ENCODE results near the gene PIP5K1A. TPM values are rescaled to one million over a fixed set of nuclear protein-coding genes. Genes with fewer than 3 reads are reported as not detected.

Gene PIP5K1A
- total and polyA plus RNA-seq, 5 donors from 2014 or later: 12.0 to 60.3 (median 15.8) TPM

DNA sequence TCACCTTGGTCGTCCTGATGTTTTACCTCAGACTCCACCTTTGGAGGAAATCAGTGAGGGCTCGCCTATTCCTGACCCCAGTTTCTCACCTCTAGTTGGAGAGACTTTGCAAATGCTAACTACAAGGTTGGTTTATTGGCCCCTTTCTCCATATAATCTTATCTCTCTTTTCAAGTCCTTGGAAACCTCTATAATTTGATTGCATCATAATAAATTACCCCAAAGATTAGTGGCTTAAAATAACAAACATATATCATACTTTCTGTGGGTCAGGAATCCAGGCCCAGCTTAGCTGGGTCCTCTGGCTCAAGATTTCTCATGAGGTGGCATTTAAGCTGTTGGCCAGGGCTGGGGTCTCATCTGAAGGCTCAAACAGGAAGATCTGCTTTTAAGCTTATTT lies 44.1 kb downstream of the PIP5K1A start:
- Mint-ChIP-seq H3K36me3 (peaks cover 51% of the 10 kb centered on the region), H3K27me3 (no peaks in the 10 kb centered on the region), H3K4me1 (no peaks in the 10 kb centered on the region), H3K4me3 (no peak overlapping the region), H3K9me3 (no peaks in the 10 kb centered on the region), H3K27ac (peak overlapping the region in 1 of 3 donors; percentile 33)
- DNase-seq: no peak
- no peak for ATAC-seq (ENCODE audit: low read depth in 2 of 2)
- Histone ChIP-seq H3K4me1 (ENCODE audit: control insufficient read depth, insufficient read depth, low read length, poor library complexity, severe bottlenecking) (no peaks in the 10 kb centered on the region), H3K36me3 (ENCODE audit: control insufficient read depth, insufficient read depth, low read length) (peaks cover 71% of the 10 kb centered on the region), H3K9me3 (ENCODE audit: control insufficient read depth in 2 of 2, low read length in 2 of 2) (no peaks in the 10 kb centered on the region), H3K27ac (ENCODE audit: insufficient read depth, low read length, poor library complexity, severe bottlenecking) (no peak overlapping the region), H3K27me3 (ENCODE audit: control insufficient read depth, insufficient read depth, low read length) (no peaks in the 10 kb centered on the region), H3K4me3 (ENCODE audit: low read depth, low read length) (no peak overlapping the region)

DNA sequence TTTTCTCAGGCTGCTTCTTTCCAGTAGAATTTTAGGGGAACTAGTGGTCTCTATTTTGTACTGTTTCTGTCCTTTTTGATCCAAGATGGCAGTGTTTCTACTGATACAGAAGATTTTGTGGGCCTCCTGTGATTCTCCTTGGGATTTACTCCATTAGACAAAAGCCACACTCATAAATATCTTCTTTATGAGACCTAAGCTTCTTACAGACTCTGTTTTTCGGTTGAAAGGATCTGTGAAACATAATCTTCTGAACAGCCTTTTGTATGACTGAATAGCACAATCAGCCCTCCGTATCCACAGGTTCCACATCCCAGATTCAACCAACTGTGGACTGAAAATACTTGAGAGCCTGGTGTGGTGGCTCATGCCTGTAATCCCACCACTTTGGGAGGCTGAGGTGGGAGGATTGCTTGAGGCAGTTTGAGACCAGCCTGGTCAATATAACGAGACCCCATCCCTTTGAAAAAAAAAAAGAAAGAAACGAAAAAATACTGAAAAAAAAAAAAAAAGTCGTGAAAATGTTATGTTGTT lies 45.4 kb downstream of the PIP5K1A start:
- DNase-seq (no peak), ATAC-seq (ENCODE audit: low read depth in 2 of 2) (no peak)
- no peaks in the 10 kb centered on the region for H3K27me3 ChIP-seq (ENCODE audit: control insufficient read depth, insufficient read depth, low read length)
- no peaks in the 10 kb centered on the region for H3K4me1 ChIP-seq (ENCODE audit: control insufficient read depth, insufficient read depth, low read length, poor library complexity, severe bottlenecking)
- peaks cover 72% of the 10 kb centered on the region for H3K36me3 ChIP-seq (ENCODE audit: control insufficient read depth, insufficient read depth, low read length)
- no peaks in the 10 kb centered on the region for H3K9me3 ChIP-seq (ENCODE audit: control insufficient read depth in 2 of 2, low read length in 2 of 2)
- Mint-ChIP-seq H3K27me3 (no peaks in the 10 kb centered on the region), H3K36me3 (peaks cover 53% of the 10 kb centered on the region), H3K9me3 (no peaks in the 10 kb centered on the region), H3K4me3 (no peak overlapping the region), H3K4me1 (no peaks in the 10 kb centered on the region), H3K27ac (peak overlapping the region in 1 of 3 donors; percentile 26)
- H3K27ac ChIP-seq (ENCODE audit: insufficient read depth, low read length, poor library complexity, severe bottlenecking): no peak overlapping the region
- H3K4me3 ChIP-seq (ENCODE audit: low read depth, low read length): no peak overlapping the region

DNA sequence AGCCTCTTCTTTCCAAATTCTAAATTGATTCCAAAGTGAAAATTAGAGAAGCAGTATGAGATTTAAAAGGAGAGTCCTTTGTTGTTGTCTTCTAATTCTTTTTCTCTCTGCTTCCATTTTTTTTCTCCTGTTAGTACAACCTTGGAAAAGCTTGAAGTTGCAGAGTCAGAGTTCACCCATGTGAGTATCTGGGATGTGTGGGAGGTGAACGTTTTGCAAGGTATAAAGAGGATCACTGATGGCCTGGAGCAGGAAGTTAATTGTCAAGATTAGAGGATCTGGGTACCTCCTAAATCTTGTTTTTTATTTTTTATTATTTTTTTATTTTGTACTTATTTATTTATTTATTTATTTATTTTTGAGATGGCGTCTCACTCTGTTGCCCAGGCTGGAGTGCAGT lies 48.4 kb downstream of the PIP5K1A start:
- H3K4me3 Mint-ChIP-seq: no peak overlapping the region
- H3K27me3 Mint-ChIP-seq: no peaks in the 10 kb centered on the region
- no peak for ATAC-seq (ENCODE audit: low read depth in 2 of 2)
- H3K27ac Mint-ChIP-seq: no peak overlapping the region
- Histone ChIP-seq H3K36me3 (ENCODE audit: control insufficient read depth, insufficient read depth, low read length) (peaks cover 52% of the 10 kb centered on the region), H3K27ac (ENCODE audit: insufficient read depth, low read length, poor library complexity, severe bottlenecking) (no peak overlapping the region), H3K9me3 (ENCODE audit: control insufficient read depth in 2 of 2, low read length in 2 of 2) (no peaks in the 10 kb centered on the region), H3K4me1 (ENCODE audit: control insufficient read depth, insufficient read depth, low read length, poor library complexity, severe bottlenecking) (no peaks in the 10 kb centered on the region), H3K4me3 (ENCODE audit: low read depth, low read length) (no peak overlapping the region), H3K27me3 (ENCODE audit: control insufficient read depth, insufficient read depth, low read length) (no peaks in the 10 kb centered on the region)
- no peak for DNase-seq
- peaks cover 50% of the 10 kb centered on the region for H3K36me3 Mint-ChIP-seq
- peaks cover 2 to 5% (median 3%) of the 10 kb centered on the region in 4 donors for H3K4me1 Mint-ChIP-seq
- H3K9me3 Mint-ChIP-seq: no peaks in the 10 kb centered on the region

DNA sequence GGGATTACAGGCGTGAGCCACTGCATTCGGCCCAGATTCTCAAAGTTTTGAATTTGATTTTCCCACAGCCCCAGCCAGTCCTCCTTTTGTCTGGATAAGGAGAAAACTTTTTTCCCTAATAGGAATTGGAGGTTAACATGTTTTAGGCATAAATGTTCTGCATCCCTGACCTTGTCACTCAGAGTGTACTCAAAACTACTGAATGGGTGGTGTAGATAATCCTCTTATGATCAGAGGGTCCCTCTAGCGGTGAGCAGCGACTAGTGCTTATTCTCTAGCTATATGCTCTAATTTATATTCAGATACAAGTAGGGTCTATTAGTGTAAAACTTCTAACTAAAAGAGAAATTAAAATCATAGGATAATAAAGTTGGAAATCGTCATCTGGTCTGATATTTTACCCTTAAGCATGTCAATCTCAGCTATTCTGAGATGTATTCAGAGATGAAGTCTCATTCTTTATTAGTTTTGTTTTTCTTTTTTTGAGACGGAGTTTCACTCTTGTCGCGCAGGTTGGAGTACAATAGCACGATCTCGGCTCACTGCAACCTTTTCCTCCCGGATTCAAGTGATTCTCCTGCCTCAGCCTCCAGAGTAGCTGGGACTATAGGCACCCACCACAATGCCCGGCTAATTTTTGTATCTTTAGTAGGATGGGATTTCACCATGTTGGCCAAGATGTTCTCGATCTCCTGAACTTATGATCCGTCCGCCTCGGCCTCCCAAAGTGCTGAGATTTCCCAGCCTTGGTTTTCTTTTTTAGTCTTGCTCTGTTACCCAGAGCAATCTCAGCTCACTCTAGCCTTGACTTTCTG lies 53.5 kb downstream of the PIP5K1A start:
- ATAC-seq (ENCODE audit: low read depth in 2 of 2): peak; percentile 55 to 63
- H3K4me3 Mint-ChIP-seq: peak overlapping the region in 2 of 4 donors; percentile 18 to 92
- H3K9me3 ChIP-seq (ENCODE audit: control insufficient read depth in 2 of 2, low read length in 2 of 2): no peaks in the 10 kb centered on the region

DNA sequence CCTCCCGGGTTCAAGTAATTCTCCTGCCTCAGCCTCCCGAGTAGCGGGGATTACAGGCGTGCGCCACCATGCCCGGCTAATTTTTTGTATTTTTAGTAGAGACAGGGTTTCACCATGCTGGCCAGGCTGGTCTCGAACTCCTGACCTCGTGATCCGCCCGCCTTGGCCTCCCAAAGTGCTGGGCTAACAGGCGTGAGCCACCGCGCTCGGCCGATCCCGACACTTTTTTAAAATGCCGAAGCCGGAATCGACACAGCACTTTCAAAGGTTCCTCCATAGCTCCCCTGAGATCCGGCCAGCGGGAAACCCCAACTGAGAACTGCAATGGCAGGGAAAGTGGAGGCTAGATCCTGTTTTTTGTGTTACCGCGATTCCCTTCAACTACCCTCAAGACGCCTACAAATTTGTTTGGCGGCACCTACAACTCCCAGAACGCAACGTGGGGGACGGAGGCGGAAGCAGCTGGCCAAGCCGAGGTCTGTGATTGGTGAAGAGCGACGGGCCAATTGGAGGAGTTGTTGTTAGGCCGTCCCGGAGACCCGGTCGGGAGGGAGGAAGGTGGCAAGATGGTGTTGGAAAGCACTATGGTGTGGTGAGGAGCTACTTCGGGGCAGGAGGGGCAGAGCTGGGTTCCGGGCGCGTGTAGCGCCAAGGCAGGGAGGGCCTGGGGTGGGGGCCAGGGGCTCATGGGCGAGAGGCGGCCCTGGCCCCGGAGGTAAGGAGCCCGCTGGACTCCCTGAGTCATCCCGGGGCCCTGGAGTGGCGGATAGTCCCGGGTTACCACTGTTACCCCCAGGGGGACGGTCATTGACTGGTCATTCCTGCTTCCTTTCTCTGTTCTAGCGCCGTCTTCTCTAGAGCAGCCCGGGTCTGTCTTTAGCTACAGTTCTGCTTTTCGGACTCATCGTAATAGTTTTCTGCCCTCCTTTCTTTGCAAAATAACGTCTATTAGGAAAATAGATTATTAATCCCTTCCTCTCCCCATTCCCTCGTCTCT lies 56.2 kb downstream of the PIP5K1A start, which contains the start of gene PSMD4:
PSMD4 (plus strand) TSS at position 518 of the 997 bp plus-strand sequence; CDS start at position 567, 49 bp downstream.
- no peaks in the 10 kb centered on the region for H3K9me3 ChIP-seq (ENCODE audit: control insufficient read depth in 2 of 2, low read length in 2 of 2)
- Mint-ChIP-seq H3K27me3 (peaks cover 6% of the 10 kb centered on the region), H3K27ac (peak within 1 kb of the TSS; percentile 93 to 98 (median 98)), H3K36me3 (peaks cover 2% of the 10 kb centered on the region), H3K4me3 (peak within 1 kb of the TSS; percentile 93 to 99 (median 98)), H3K9me3 (peaks cover 0 to 2% (median 0%) of the 10 kb centered on the region in 7 donors), H3K4me1 (peaks cover 21 to 42% (median 34%) of the 10 kb centered on the region in 4 donors)
- peak; percentile 90 to 98 (median 94) for DNase-seq
- peak within 1 kb of the TSS; percentile 78 for H3K27ac ChIP-seq (ENCODE audit: insufficient read depth, low read length, poor library complexity, severe bottlenecking)
- H3K4me1 ChIP-seq (ENCODE audit: control insufficient read depth, insufficient read depth, low read length, poor library complexity, severe bottlenecking): peaks cover 9% of the 10 kb centered on the region
- no peaks in the 10 kb centered on the region for H3K36me3 ChIP-seq (ENCODE audit: control insufficient read depth, insufficient read depth, low read length)
- H3K4me3 ChIP-seq (ENCODE audit: low read depth, low read length): peak within 1 kb of the TSS; percentile 97
- ATAC-seq (ENCODE audit: low read depth in 2 of 2): peak; percentile 94 to 95
- H3K27me3 ChIP-seq (ENCODE audit: control insufficient read depth, insufficient read depth, low read length): no peaks in the 10 kb centered on the region

More for the DNA sequence above, 53.5 kb downstream of the PIP5K1A start:
- peaks cover 9% of the 10 kb centered on the region for H3K4me1 ChIP-seq (ENCODE audit: control insufficient read depth, insufficient read depth, low read length, poor library complexity, severe bottlenecking)
- H3K27me3 Mint-ChIP-seq: peaks cover 6% of the 10 kb centered on the region
- no peaks in the 10 kb centered on the region for H3K27me3 ChIP-seq (ENCODE audit: control insufficient read depth, insufficient read depth, low read length)
- H3K9me3 Mint-ChIP-seq: peaks cover 0 to 2% (median 0%) of the 10 kb centered on the region in 7 donors
- peaks cover 21% of the 10 kb centered on the region for H3K36me3 Mint-ChIP-seq
- no peak overlapping the region for H3K4me3 ChIP-seq (ENCODE audit: low read depth, low read length)
- H3K4me1 Mint-ChIP-seq: peaks cover 16 to 28% (median 21%) of the 10 kb centered on the region in 4 donors
- H3K27ac ChIP-seq (ENCODE audit: insufficient read depth, low read length, poor library complexity, severe bottlenecking): no peak overlapping the region
- peak; percentile 49 to 88 (median 73) for DNase-seq
- peaks cover 17% of the 10 kb centered on the region for H3K36me3 ChIP-seq (ENCODE audit: control insufficient read depth, insufficient read depth, low read length)
- H3K27ac Mint-ChIP-seq: no peak overlapping the region

DNA sequence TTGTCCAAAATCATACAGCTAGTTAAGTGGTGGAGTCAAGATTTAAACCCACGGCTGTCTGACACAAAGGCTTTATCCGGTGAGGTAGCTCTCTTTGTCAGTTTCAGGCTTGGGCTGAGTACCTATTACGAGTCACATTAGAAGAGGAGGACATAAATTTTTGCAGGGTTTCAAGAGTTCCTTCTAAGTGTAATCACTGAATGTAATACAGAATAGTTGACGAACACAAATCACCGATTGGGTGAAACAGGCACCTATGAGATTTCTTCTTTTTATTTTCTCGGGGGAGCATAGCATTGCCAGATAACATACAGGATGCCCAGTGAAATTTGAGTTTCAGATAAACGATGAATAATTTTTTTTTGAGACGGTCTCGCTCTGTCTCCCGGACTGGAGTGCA lies 57.0 kb downstream of the PIP5K1A start:
- no peaks in the 10 kb centered on the region for H3K27me3 ChIP-seq (ENCODE audit: control insufficient read depth, insufficient read depth, low read length)
- Mint-ChIP-seq H3K27ac (peak overlapping the region; percentile 93 to 98 (median 98)), H3K36me3 (no peaks in the 10 kb centered on the region), H3K4me3 (peak overlapping the region; percentile 93 to 99 (median 98)), H3K9me3 (peaks cover 0 to 2% (median 0%) of the 10 kb centered on the region in 7 donors), H3K4me1 (peaks cover 21 to 47% (median 35%) of the 10 kb centered on the region in 4 donors), H3K27me3 (peaks cover 6% of the 10 kb centered on the region)
- peak overlapping the region; percentile 97 for H3K4me3 ChIP-seq (ENCODE audit: low read depth, low read length)
- DNase-seq (peak in 1 of 3 donors; percentile 23), ATAC-seq (ENCODE audit: low read depth in 2 of 2) (no peak)
- no peaks in the 10 kb centered on the region for H3K9me3 ChIP-seq (ENCODE audit: control insufficient read depth in 2 of 2, low read length in 2 of 2)
- H3K4me1 ChIP-seq (ENCODE audit: control insufficient read depth, insufficient read depth, low read length, poor library complexity, severe bottlenecking): peaks cover 9% of the 10 kb centered on the region
- H3K36me3 ChIP-seq (ENCODE audit: control insufficient read depth, insufficient read depth, low read length): no peaks in the 10 kb centered on the region
- peak overlapping the region; percentile 78 for H3K27ac ChIP-seq (ENCODE audit: insufficient read depth, low read length, poor library complexity, severe bottlenecking)

DNA sequence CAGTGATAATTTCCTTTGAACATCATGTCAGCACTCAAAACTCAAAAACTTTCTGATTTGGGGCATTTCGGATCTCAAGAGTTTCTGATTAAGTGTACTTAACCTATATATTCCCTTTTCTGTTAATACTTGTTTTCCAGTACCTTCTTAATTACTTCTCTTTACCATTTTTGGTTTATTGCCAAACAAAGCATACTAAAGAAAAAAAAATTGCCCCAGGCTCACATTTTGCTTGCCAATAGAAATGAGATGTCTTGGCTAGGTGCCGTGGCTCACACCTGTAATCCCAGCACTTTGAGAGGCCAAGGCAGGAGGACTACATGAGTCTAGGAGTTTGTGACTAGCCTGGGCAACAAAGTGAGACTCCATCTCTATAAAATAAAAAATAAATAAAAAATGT lies 61.0 kb downstream of the PIP5K1A start:
- no peak for DNase-seq
- H3K36me3 Mint-ChIP-seq: peaks cover 9% of the 10 kb centered on the region
- peaks cover 7% of the 10 kb centered on the region for H3K36me3 ChIP-seq (ENCODE audit: control insufficient read depth, insufficient read depth, low read length)
- H3K9me3 ChIP-seq (ENCODE audit: control insufficient read depth in 2 of 2, low read length in 2 of 2): no peaks in the 10 kb centered on the region
- H3K4me3 Mint-ChIP-seq: peak overlapping the region in 2 of 4 donors; percentile 27 to 77
- ATAC-seq (ENCODE audit: low read depth in 2 of 2): no peak
- no peak overlapping the region for H3K27ac ChIP-seq (ENCODE audit: insufficient read depth, low read length, poor library complexity, severe bottlenecking)
- no peak overlapping the region for H3K27ac Mint-ChIP-seq
- H3K27me3 ChIP-seq (ENCODE audit: control insufficient read depth, insufficient read depth, low read length): no peaks in the 10 kb centered on the region
- no peak overlapping the region for H3K4me3 ChIP-seq (ENCODE audit: low read depth, low read length)
- H3K4me1 Mint-ChIP-seq: peaks cover 15 to 42% (median 28%) of the 10 kb centered on the region in 4 donors
- peaks cover 5% of the 10 kb centered on the region for H3K27me3 Mint-ChIP-seq
- peaks cover 9% of the 10 kb centered on the region for H3K4me1 ChIP-seq (ENCODE audit: control insufficient read depth, insufficient read depth, low read length, poor library complexity, severe bottlenecking)
- peaks cover 0 to 2% (median 0%) of the 10 kb centered on the region in 7 donors for H3K9me3 Mint-ChIP-seq

Measured in CD4-positive, CD25-positive, alpha-beta regulatory T cell (primary cell).